GM19438 (cell line): ENCODE measurements around the gene TBX21.

Source experiments
- ATAC-seq: cut with Tn5 transposase; IDR thresholded peaks from one replicate; pipeline ENCODE4 v1.9.1; 2021; ENCODE audit warnings: low read depth; ENCODE audit not compliant: unreplicated experiment

TBX21 gene

GRCh38 chr17:47733047-47733673 lies at the start of gene TBX21:
TBX21 (plus strand) TSS chr17:47733236; CDS start chr17:47733455, 219 bp downstream.
- no peak for ATAC-seq

- ATAC-seq = no peak
Measured at GRCh38 chr17:47684025-47684424, 49.0 kb upstream of the TBX21 start.

- ATAC-seq = no peak
Measured at GRCh38 chr17:47684535-47685193, 48.4 kb upstream of the TBX21 start.

GRCh38 chr17:47685556-47686275 lies 47.3 kb upstream of the TBX21 start:
- ATAC-seq = no peak

GRCh38 chr17:47686276-47686635 lies 46.8 kb upstream of the TBX21 start:
- ATAC-seq = no peak

GRCh38 chr17:47686664-47687327 lies 46.2 kb upstream of the TBX21 start:
- ATAC-seq = no peak

- no peak for ATAC-seq
Measured at GRCh38 chr17:47687328-47687690, 45.7 kb upstream of the TBX21 start.

- no peak for ATAC-seq
Measured at GRCh38 chr17:47687748-47688147, 45.3 kb upstream of the TBX21 start.

- ATAC-seq = no peak
Measured at GRCh38 chr17:47690121-47690520, 42.9 kb upstream of the TBX21 start.

GRCh38 chr17:47692137-47692894 lies 40.7 kb upstream of the TBX21 start:
- ATAC-seq = no peak

- no peak for ATAC-seq
Measured at GRCh38 chr17:47692895-47693730, 39.9 kb upstream of the TBX21 start.

- ATAC-seq = no peak
Measured at GRCh38 chr17:47693731-47694580, 39.1 kb upstream of the TBX21 start, which contains the start of gene TBKBP1. TBKBP1 (plus strand) TSS chr17:47694161; CDS start chr17:47696113, 1,952 bp downstream.

- ATAC-seq = no peak
Measured at GRCh38 chr17:47694581-47695428, 38.2 kb upstream of the TBX21 start.

GRCh38 chr17:47695429-47696376 lies 37.3 kb upstream of the TBX21 start:
- no peak for ATAC-seq

GRCh38 chr17:47696717-47697642 lies 36.1 kb upstream of the TBX21 start:
- no peak for ATAC-seq
